Neural progenitor cell (in vitro differentiated cells): ENCODE results near the gene RASGRP3.

Experiments
- CTCF ChIP-seq: fragments of 200-600 bp; sonication (generic); IDR thresholded peaks from 2 replicates; pipeline ENCODE4 v1.5.1; 2017; ENCODE audit warnings: antibody characterized with exemption, mild to moderate bottlenecking
- EZH2 ChIP-seq: fragments of 200-600 bp; sonication (generic); IDR thresholded peaks from 2 replicates; pipeline ENCODE4 v1.6.1; 2017; ENCODE audit warnings: antibody characterized with exemption, mild to moderate bottlenecking, moderate library complexity
- EZH2phosphoT487 ChIP-seq: fragments of 200-600 bp; sonication (generic); IDR thresholded peaks from 2 replicates; pipeline ENCODE4 v1.6.1; 2017; ENCODE audit warnings: antibody characterized with exemption

- no peak for TF ChIP-seq CTCF
- no peak for TF ChIP-seq EZH2phosphoT487
- TF ChIP-seq EZH2: no peak
These were observed 343 bp downstream of the RASGRP3 start for GRCh38 chr2:33476793-33477190.
